SJCRH30 (cell line): Measurements from ENCODE around the gene HBZ. TPM values are rescaled to one million over a fixed set of nuclear protein-coding genes. Genes with fewer than 3 reads are reported as not detected.
"Not testable (repeated sequence)": the region's sequence is repeated elsewhere in the genome, so short reads cannot be mapped to it uniquely, and the experiment has no call there.

Experiments
- DNase-seq, 2 experiments: peaks; one replicate each; pipeline ENCODE4 v3.0.0-alpha.2; 2015 to 2020
- H3K27ac ChIP-seq: fragments of 250-450 bp; sonication (Bioruptor Pico); 2 replicates; pipeline ENCODE4 v1.5.1; 2020; ENCODE audit warnings: mild to moderate bottlenecking, moderate library complexity
- H3K27me3 ChIP-seq: fragments of 250-450 bp; sonication (Bioruptor Pico); 2 replicates; pipeline ENCODE4 v1.5.1; 2020; ENCODE audit warnings: mild to moderate bottlenecking, moderate library complexity
- H3K36me3 ChIP-seq: fragments of 250-450 bp; sonication (Bioruptor Pico); 2 replicates; pipeline ENCODE4 v1.5.1; 2020; ENCODE audit warnings: mild to moderate bottlenecking, moderate library complexity
- H3K4me1 ChIP-seq: fragments of 250-450 bp; sonication (Bioruptor Pico); 2 replicates; pipeline ENCODE4 v1.5.1; 2020; ENCODE audit warnings: mild to moderate bottlenecking, moderate library complexity
- H3K4me3 ChIP-seq: fragments of 250-450 bp; sonication (Bioruptor Pico); 2 replicates; pipeline ENCODE4 v1.5.1; 2020; ENCODE audit warnings: mild to moderate bottlenecking, moderate library complexity
- H3K9me3 ChIP-seq: fragments of 250-450 bp; sonication (Bioruptor Pico); replicated peaks from 2 replicates; pipeline ENCODE4 v1.5.1; 2020; ENCODE audit warnings: mild to moderate bottlenecking, moderate library complexity
- total RNA-seq: library from RNA; depleted of rRNA; stranded (reverse); fragments of >200 nt; shearing (Covaris generic); gene quantifications from 2 replicates; pipeline ENCODE4 v1.2.3, GENCODE V29; 2014; rRNA removed

The HBZ gene
- total RNA-seq, 1 experiment from 2014 or later, result not detected

- no peaks in the 10 kb centered on the region for H3K4me1 ChIP-seq
- H3K4me3 ChIP-seq, result no peak overlapping the region
- DNase-seq, result no peak
- H3K9me3 ChIP-seq, result no peaks in the 10 kb centered on the region
- H3K27ac ChIP-seq, result no peak overlapping the region
- H3K36me3 ChIP-seq, result peaks cover 68% of the 10 kb centered on the region
- no peaks in the 10 kb centered on the region for H3K27me3 ChIP-seq
These were observed 37.3 kb downstream of the HBZ start for GRCh38 chr16:189604-190186.

GRCh38 chr16:191831-192230 lies 39.4 kb downstream of the HBZ start:
- H3K4me1 ChIP-seq, result no peaks in the 10 kb centered on the region
- no peak overlapping the region for H3K4me3 ChIP-seq
- DNase-seq, result no peak
- H3K9me3 ChIP-seq, result no peaks in the 10 kb centered on the region
- H3K36me3 ChIP-seq, result peaks cover 83% of the 10 kb centered on the region
- no peaks in the 10 kb centered on the region for H3K27me3 ChIP-seq
- H3K27ac ChIP-seq, result no peak overlapping the region

- Histone ChIP-seq H3K27me3 (no peaks in the 10 kb centered on the region), H3K36me3 (peaks cover 84% of the 10 kb centered on the region), H3K4me1 (no peaks in the 10 kb centered on the region), H3K27ac (no peak overlapping the region), H3K9me3 (no peaks in the 10 kb centered on the region), H3K4me3 (no peak overlapping the region)
- DNase-seq, result no peak
These were observed 40.2 kb downstream of the HBZ start for GRCh38 chr16:192686-193085.

- no peaks in the 10 kb centered on the region for H3K9me3 ChIP-seq
- H3K27ac ChIP-seq, result no peak overlapping the region
- no peaks in the 10 kb centered on the region for H3K27me3 ChIP-seq
- DNase-seq, result no peak
- no peak overlapping the region for H3K4me3 ChIP-seq
- no peaks in the 10 kb centered on the region for H3K4me1 ChIP-seq
- peaks cover 85% of the 10 kb centered on the region for H3K36me3 ChIP-seq
These were observed 41.0 kb downstream of the HBZ start for GRCh38 chr16:193441-193840.

- H3K4me1 ChIP-seq, result no peaks in the 10 kb centered on the region
- no peaks in the 10 kb centered on the region for H3K27me3 ChIP-seq
- peaks cover 86% of the 10 kb centered on the region for H3K36me3 ChIP-seq
- DNase-seq, result no peak
- no peak overlapping the region for H3K27ac ChIP-seq
- H3K9me3 ChIP-seq, result no peaks in the 10 kb centered on the region
- H3K4me3 ChIP-seq, result no peak overlapping the region
These were observed 42.1 kb downstream of the HBZ start for GRCh38 chr16:194516-194915.

- Histone ChIP-seq H3K4me3 (no peak overlapping the region), H3K36me3 (peaks cover 73% of the 10 kb centered on the region), H3K4me1 (no peaks in the 10 kb centered on the region), H3K27me3 (no peaks in the 10 kb centered on the region), H3K9me3 (no peaks in the 10 kb centered on the region), H3K27ac (no peak overlapping the region)
- no peak for DNase-seq
These were observed 47.9 kb downstream of the HBZ start for GRCh38 chr16:200388-200787.

GRCh38 chr16:203246-203645 lies 50.8 kb downstream of the HBZ start:
- Histone ChIP-seq H3K27me3 (no peaks in the 10 kb centered on the region), H3K4me3 (no peak overlapping the region), H3K27ac (no peak overlapping the region), H3K9me3 (no peaks in the 10 kb centered on the region), H3K36me3 (peaks cover 72% of the 10 kb centered on the region), H3K4me1 (no peaks in the 10 kb centered on the region)
- DNase-seq, result no peak

- not testable (repeated sequence) for H3K27me3 ChIP-seq, H3K27ac ChIP-seq, H3K9me3 ChIP-seq, H3K4me3 ChIP-seq, H3K4me1 ChIP-seq, DNase-seq
- H3K36me3 ChIP-seq, result peaks cover 72% of the 10 kb centered on the region
These were observed 51.6 kb downstream of the HBZ start for GRCh38 chr16:204046-204445.

Other genes starting within 250 kb of the HBZ start
- gene POLR3K, start 99.0 kb upstream of the HBZ start, total RNA-seq, result 20.9 and 24.3 TPM in 2 replicates
- gene SNRNP25, start 98.8 kb upstream of the HBZ start, total RNA-seq, result 60.7 and 63.4 TPM in 2 replicates
- gene RHBDF1, start 80.0 kb upstream of the HBZ start, total RNA-seq, result 24.1 and 25.3 TPM in 2 replicates
- gene MPG, start 74.4 kb upstream of the HBZ start, total RNA-seq, result 37.8 and 47.2 TPM in 2 replicates
- 9.8 and 11.5 TPM in 2 replicates for gene NPRL3, start 14.0 kb upstream of the HBZ start, total RNA-seq
- not detected in 2 replicates for gene HBM, start 13.3 kb downstream of the HBZ start, total RNA-seq
- gene HBA2, start 20.2 kb downstream of the HBZ start, total RNA-seq, result not detected in 2 replicates
- gene HBA1, start 24.0 kb downstream of the HBZ start, total RNA-seq, result 0.33 TPM in 1 of 2 replicates, not detected in the other
- not detected in 2 replicates for gene HBQ1, start 27.8 kb downstream of the HBZ start, total RNA-seq
- 38.0 and 47.4 TPM in 2 replicates for gene LUC7L, start 76.8 kb downstream of the HBZ start, total RNA-seq
- gene FAM234A, start 82.2 kb downstream of the HBZ start, total RNA-seq, result 28.3 and 28.9 TPM in 2 replicates
- not detected in 2 replicates for gene RGS11, start 123.3 kb downstream of the HBZ start, total RNA-seq
- gene ARHGDIG, start 127.9 kb downstream of the HBZ start, total RNA-seq, result not detected in 2 replicates
- 0.18 and 0.38 TPM in 2 replicates for gene PDIA2, start 130.5 kb downstream of the HBZ start, total RNA-seq
- gene AXIN1, start 200.1 kb downstream of the HBZ start, total RNA-seq, result 20.9 and 21.1 TPM in 2 replicates
- 81.4 and 96.8 TPM in 2 replicates for gene MRPL28, start 217.9 kb downstream of the HBZ start, total RNA-seq
- 25.6 and 27.5 TPM in 2 replicates for gene PGAP6, start 229.3 kb downstream of the HBZ start, total RNA-seq
- 140 and 149 TPM in 2 replicates for gene NME4, start 244.6 kb downstream of the HBZ start, total RNA-seq
- 4.8 and 5.7 TPM in 2 replicates for gene DECR2, start 249.2 kb downstream of the HBZ start, total RNA-seq